HG03558 (cell line): ENCODE results near the gene PPP2R5E.
"Not testable (repeated sequence)": the region's sequence is repeated elsewhere in the genome, so short reads cannot be mapped to it uniquely, and the experiment has no call there.

Source experiments
- ATAC-seq: cut with Tn5 transposase; IDR thresholded peaks from one replicate; pipeline ENCODE4 v1.9.1; 2021; ENCODE audit warnings: moderate number of reproducible peaks; ENCODE audit not compliant: unreplicated experiment; ENCODE audit errors: extremely low read depth

Gene PPP2R5E

GRCh38 chr14:63392236-63392635 lies 150.9 kb downstream of the PPP2R5E start:
- no peak for ATAC-seq

GRCh38 chr14:63388766-63389431 lies 154.3 kb downstream of the PPP2R5E start:
- no peak for ATAC-seq

- no peak for ATAC-seq
These were observed 155.5 kb downstream of the PPP2R5E start for GRCh38 chr14:63387711-63388110.

GRCh38 chr14:63383776-63384367 lies 159.3 kb downstream of the PPP2R5E start:
- no peak for ATAC-seq

GRCh38 chr14:63378444-63378843 lies 164.7 kb downstream of the PPP2R5E start:
- no peak for ATAC-seq

GRCh38 chr14:63375769-63376168 lies 167.4 kb downstream of the PPP2R5E start:
- no peak for ATAC-seq

- not testable (repeated sequence) for ATAC-seq
These were observed 171.6 kb downstream of the PPP2R5E start for GRCh38 chr14:63371613-63372012.

- ATAC-seq, result no peak
These were observed 172.1 kb downstream of the PPP2R5E start for GRCh38 chr14:63371033-63371432.

- ATAC-seq, result no peak
These were observed 175.3 kb downstream of the PPP2R5E start for GRCh38 chr14:63367742-63368364.

- no peak for ATAC-seq
These were observed 180.8 kb downstream of the PPP2R5E start for GRCh38 chr14:63362389-63362819.

- no peak for ATAC-seq
These were observed 181.4 kb downstream of the PPP2R5E start for GRCh38 chr14:63361790-63362189.

GRCh38 chr14:63357841-63358240 lies 185.3 kb downstream of the PPP2R5E start:
- ATAC-seq, result no peak

GRCh38 chr14:63345826-63346225 lies 197.4 kb downstream of the PPP2R5E start:
- no peak for ATAC-seq

- ATAC-seq, result no peak
These were observed 198.8 kb downstream of the PPP2R5E start for GRCh38 chr14:63344336-63344735.

GRCh38 chr14:63343878-63344277 lies 199.3 kb downstream of the PPP2R5E start:
- no peak for ATAC-seq

GRCh38 chr14:63342371-63342770 lies 200.8 kb downstream of the PPP2R5E start:
- ATAC-seq, result no peak

GRCh38 chr14:63328787-63329737 lies 214.1 kb downstream of the PPP2R5E start:
- no peak for ATAC-seq

- ATAC-seq, result no peak
These were observed 216.3 kb downstream of the PPP2R5E start for GRCh38 chr14:63326840-63327239.

- ATAC-seq, result no peak
These were observed 220.1 kb downstream of the PPP2R5E start for GRCh38 chr14:63322897-63323573.

- ATAC-seq, result no peak
These were observed 220.7 kb downstream of the PPP2R5E start for GRCh38 chr14:63322472-63322871.
